SK-N-SH (cell line): ENCODE results near the gene COG3.

Experiments used
- CHD2 ChIP-seq: fragments of 150-350 bp; IDR thresholded peaks from 2 replicates; pipeline ENCODE4 v1.6.1; 2018; ENCODE audit warnings: low read length; ENCODE audit not compliant: partially characterized antibody
- CTCF ChIP-seq: fragments of 200-600 bp; sonication (generic); IDR thresholded peaks from 2 replicates; pipeline ENCODE4 v1.6.1; 2017; ENCODE audit warnings: antibody characterized with exemption, mild to moderate bottlenecking, moderate library complexity
- EP300 ChIP-seq, 2 experiments: IDR thresholded peaks; 2 replicates each; pipeline versions ENCODE4 v1.4.0 to v1.6.1; 2012; ENCODE audit warnings: borderline replicate concordance in 1 of 2, low read depth in 1 of 2, low read length in 1 of 2
- EZH2phosphoT487 ChIP-seq: fragments of 200-600 bp; sonication (generic); IDR thresholded peaks from 2 replicates; pipeline ENCODE4 v1.6.1; 2017; ENCODE audit warnings: low read depth, mixed run types, mild to moderate bottlenecking, antibody characterized with exemption, moderate library complexity, borderline replicate concordance
- SMC3 ChIP-seq: IDR thresholded peaks from 2 replicates; pipeline ENCODE4 v1.6.1; 2012; ENCODE audit warnings: low read depth, low read length, improper control_type of control experiment
- TF ChIP-seq, protein P1 (sequence below): fragments of 150-350 bp; IDR thresholded peaks from 2 replicates; pipeline ENCODE4 v1.6.1; 2016; ENCODE audit warnings: mild to moderate bottlenecking, low read depth, low read length
- TF ChIP-seq, protein P2 (sequence below): IDR thresholded peaks from 2 replicates; pipeline ENCODE4 v1.6.1; 2012; ENCODE audit warnings: mild to moderate bottlenecking, low read depth, low read length, moderate library complexity

GRCh38 chr13:45565331-45565730 is 100.6 kb downstream of the COG3 start:
- no peak for TF ChIP-seq EZH2phosphoT487
- TF ChIP-seq, protein P1, sequence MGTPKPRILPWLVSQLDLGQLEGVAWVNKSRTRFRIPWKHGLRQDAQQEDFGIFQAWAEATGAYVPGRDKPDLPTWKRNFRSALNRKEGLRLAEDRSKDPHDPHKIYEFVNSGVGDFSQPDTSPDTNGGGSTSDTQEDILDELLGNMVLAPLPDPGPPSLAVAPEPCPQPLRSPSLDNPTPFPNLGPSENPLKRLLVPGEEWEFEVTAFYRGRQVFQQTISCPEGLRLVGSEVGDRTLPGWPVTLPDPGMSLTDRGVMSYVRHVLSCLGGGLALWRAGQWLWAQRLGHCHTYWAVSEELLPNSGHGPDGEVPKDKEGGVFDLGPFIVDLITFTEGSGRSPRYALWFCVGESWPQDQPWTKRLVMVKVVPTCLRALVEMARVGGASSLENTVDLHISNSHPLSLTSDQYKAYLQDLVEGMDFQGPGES = no peak
- TF ChIP-seq CTCF = no peak
- TF ChIP-seq, protein P2, sequence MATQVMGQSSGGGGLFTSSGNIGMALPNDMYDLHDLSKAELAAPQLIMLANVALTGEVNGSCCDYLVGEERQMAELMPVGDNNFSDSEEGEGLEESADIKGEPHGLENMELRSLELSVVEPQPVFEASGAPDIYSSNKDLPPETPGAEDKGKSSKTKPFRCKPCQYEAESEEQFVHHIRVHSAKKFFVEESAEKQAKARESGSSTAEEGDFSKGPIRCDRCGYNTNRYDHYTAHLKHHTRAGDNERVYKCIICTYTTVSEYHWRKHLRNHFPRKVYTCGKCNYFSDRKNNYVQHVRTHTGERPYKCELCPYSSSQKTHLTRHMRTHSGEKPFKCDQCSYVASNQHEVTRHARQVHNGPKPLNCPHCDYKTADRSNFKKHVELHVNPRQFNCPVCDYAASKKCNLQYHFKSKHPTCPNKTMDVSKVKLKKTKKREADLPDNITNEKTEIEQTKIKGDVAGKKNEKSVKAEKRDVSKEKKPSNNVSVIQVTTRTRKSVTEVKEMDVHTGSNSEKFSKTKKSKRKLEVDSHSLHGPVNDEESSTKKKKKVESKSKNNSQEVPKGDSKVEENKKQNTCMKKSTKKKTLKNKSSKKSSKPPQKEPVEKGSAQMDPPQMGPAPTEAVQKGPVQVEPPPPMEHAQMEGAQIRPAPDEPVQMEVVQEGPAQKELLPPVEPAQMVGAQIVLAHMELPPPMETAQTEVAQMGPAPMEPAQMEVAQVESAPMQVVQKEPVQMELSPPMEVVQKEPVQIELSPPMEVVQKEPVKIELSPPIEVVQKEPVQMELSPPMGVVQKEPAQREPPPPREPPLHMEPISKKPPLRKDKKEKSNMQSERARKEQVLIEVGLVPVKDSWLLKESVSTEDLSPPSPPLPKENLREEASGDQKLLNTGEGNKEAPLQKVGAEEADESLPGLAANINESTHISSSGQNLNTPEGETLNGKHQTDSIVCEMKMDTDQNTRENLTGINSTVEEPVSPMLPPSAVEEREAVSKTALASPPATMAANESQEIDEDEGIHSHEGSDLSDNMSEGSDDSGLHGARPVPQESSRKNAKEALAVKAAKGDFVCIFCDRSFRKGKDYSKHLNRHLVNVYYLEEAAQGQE = no peak
- no peak for TF ChIP-seq CHD2
- TF ChIP-seq SMC3 = no peak
- no peak for TF ChIP-seq EP300 (IDR thresholded peaks at IDR 0.05; ENCODE audit: borderline replicate concordance in 1 of 2, low read depth in 1 of 2, low read length in 1 of 2)
